Stomach (tissue), 9 donors: ENCODE data around the gene TREML1. TPM values are rescaled to one million over a fixed set of nuclear protein-coding genes. Genes with fewer than 3 reads are reported as not detected.

ENCODE experiments used
- DNase-seq, 2 donors: peaks; one replicate each; pipeline versions ENCODE4 v3.0.0 to v3.0.0-alpha.2; 2013 to 2019
- H3K27ac ChIP-seq, 5 donors: fragments of 200-600 bp in 4 of 5; sonication (generic) in 4 of 5; one replicate each; pipeline ENCODE4 v1.5.1; 2013 to 2019; ENCODE audit warnings: mild to moderate bottlenecking in 1 of 5, moderate library complexity in 1 of 5
- H3K27me3 ChIP-seq, 3 donors: fragments of 200-600 bp; sonication (generic); one replicate each; pipeline ENCODE4 v1.5.1; 2017 to 2019; ENCODE audit warnings: mixed run types in 1 of 3
- H3K36me3 ChIP-seq, 4 donors: fragments of 200-600 bp; sonication (generic); 1 replicate in 3 of 4; 2 replicates in 1 of 4; pipeline ENCODE4 v1.5.1; 2016 to 2019
- H3K4me1 ChIP-seq, 4 donors: fragments of 200-600 bp; sonication (generic); one replicate each; pipeline ENCODE4 v1.5.1; 2016 to 2019
- H3K4me3 ChIP-seq, 4 donors: fragments of 200-600 bp; sonication (generic) in 3 of 4; one replicate each; pipeline ENCODE4 v1.5.1; 2016 to 2019; ENCODE audit warnings: mild to moderate bottlenecking in 1 of 4
- H3K9me3 ChIP-seq, 4 donors: fragments of 200-600 bp; sonication (generic); one replicate each; pipeline ENCODE4 v1.5.1; 2016 to 2019
- CTCF ChIP-seq, 7 experiments: fragments of 450-650 bp in 4 of 7; fragments of 200-600 bp in 3 of 7; sonication (generic) in 3 of 7; IDR thresholded peaks; one replicate each; pipeline ENCODE4 v1.5.1; 2016 to 2019; ENCODE audit warnings: antibody characterized with exemption in 7 of 7, control low read depth in 2 of 7, mild to moderate bottlenecking in 1 of 7
- EP300 ChIP-seq: sonication (generic); formaldehyde crosslinking; IDR thresholded peaks from one replicate; pipeline ENCODE4 v1.6.1; 2017; ENCODE audit warnings: antibody characterized with exemption
- POLR2A ChIP-seq, 4 donors: fragments of 450-650 bp; IDR thresholded peaks; one replicate each; pipeline ENCODE4 v1.6.1; 2016; ENCODE audit warnings: antibody characterized with exemption in 4 of 4, control low read depth in 2 of 4, mild to moderate bottlenecking in 1 of 4, moderate library complexity in 1 of 4
- POLR2AphosphoS5 ChIP-seq, 3 donors: sonication (generic); formaldehyde crosslinking; IDR thresholded peaks; one replicate each; pipeline ENCODE4 v1.6.1; 2016; ENCODE audit warnings: antibody characterized with exemption in 3 of 3
- WGBS, 5 donors: extraction: QIAGEN DNeasy Blood & Tissue Kit in 3 of 5; methylation state at CpG; one replicate each; pipeline versions ENCODE4 v1.1.5 to v1.1.7; 2013 to 2018; 5-methylcytosine and 5-hydroxymethylcytosine counted together
- intact Hi-C: fragments of 100-400 bp; cut with DNase I; formaldehyde crosslinking; loops from one replicate; pipeline ENCODE4 v1.15.1; 2023; ENCODE audit warnings: low total_unique reads
- polyA plus RNA-seq, 3 donors: library from polyadenylated mRNA; stranded (reverse); fragments of 200-250 nt; gene quantifications; one replicate each; pipeline ENCODE4 v1.2.3, GENCODE V29; 2013
- total RNA-seq, 5 donors: library from RNA; depleted of rRNA; stranded (reverse); fragments of >200 nt; gene quantifications; one replicate each; pipeline versions ENCODE4 v1.1.0 to v1.2.3, GENCODE V29; 2014 to 2016
- donor health status: healthy with polysubstance abuse.
- donor health status: Bipolar disorder and iron deficiency.
- donor health status: healthy.

TREML1 gene
- total and polyA plus RNA-seq, 8 donors: not detected

- Histone ChIP-seq H3K27ac (no peak overlapping the region), H3K4me3 (no peak overlapping the region), H3K9me3 (no peaks in the 10 kb centered on the region), H3K27me3 (no peaks in the 10 kb centered on the region), H3K36me3 (peaks cover 0 to 22% (median 20%) of the 10 kb centered on the region in 4 donors), H3K4me1 (no peaks in the 10 kb centered on the region)
- 60 to 70% (median 64%) methylated on average over 2 of the region's 2 CpGs for WGBS, 5 donors
- no peak for DNase-seq
- TF ChIP-seq POLR2A (IDR thresholded peaks at IDR 0.05) (no peak), POLR2AphosphoS5 (IDR thresholded peaks at IDR 0.05) (no peak), EP300 (no peak), CTCF (IDR thresholded peaks at IDR 0.05) (no peak)
- intact Hi-C loops: no loop called here
Observed at GRCh38 chr6:41132254-41132653, 21.9 kb downstream of the TREML1 start.

GRCh38 chr6:41125282-41125681 is 28.9 kb downstream of the TREML1 start:
- no peak for DNase-seq
- H3K4me1 ChIP-seq: no peaks in the 10 kb centered on the region
- WGBS, 5 donors: 91 to 99% (median 98%) methylated on average over 3 of the region's 3 CpGs
- H3K27me3 ChIP-seq: no peaks in the 10 kb centered on the region
- H3K27ac ChIP-seq: no peak overlapping the region
- no peak for TF ChIP-seq EP300
- peaks cover 0 to 39% (median 30%) of the 10 kb centered on the region in 4 donors for H3K36me3 ChIP-seq
- no peaks in the 10 kb centered on the region for H3K9me3 ChIP-seq
- no peak overlapping the region for H3K4me3 ChIP-seq
- intact Hi-C loops: no loop called here

- intact Hi-C loops: no loop called here
- 96 to 100% (median 97%) methylated on average over 1 of the region's 1 CpG for WGBS, 5 donors
- no peak overlapping the region for H3K4me3 ChIP-seq
- DNase-seq: no peak
- no peaks in the 10 kb centered on the region for H3K27me3 ChIP-seq
- no peaks in the 10 kb centered on the region for H3K9me3 ChIP-seq
- H3K27ac ChIP-seq: no peak overlapping the region
- TF ChIP-seq POLR2A (IDR thresholded peaks at IDR 0.05): no peak
- TF ChIP-seq CTCF (IDR thresholded peaks at IDR 0.05): no peak
- no peak for TF ChIP-seq POLR2AphosphoS5 (IDR thresholded peaks at IDR 0.05)
- no peak for TF ChIP-seq EP300
- no peaks in the 10 kb centered on the region for H3K4me1 ChIP-seq
- peaks cover 0 to 40% (median 30%) of the 10 kb centered on the region in 4 donors for H3K36me3 ChIP-seq
Observed at GRCh38 chr6:41122918-41123317, 31.2 kb downstream of the TREML1 start.

GRCh38 chr6:41122373-41122772 is 31.8 kb downstream of the TREML1 start:
- peaks cover 0 to 40% (median 30%) of the 10 kb centered on the region in 4 donors for H3K36me3 ChIP-seq
- no peak overlapping the region for H3K4me3 ChIP-seq
- 94 to 100% (median 100%) methylated on average over 1 of the region's 1 CpG for WGBS, 5 donors
- no peak for TF ChIP-seq POLR2AphosphoS5 (IDR thresholded peaks at IDR 0.05)
- no peak for TF ChIP-seq EP300
- no peak for TF ChIP-seq POLR2A (IDR thresholded peaks at IDR 0.05)
- TF ChIP-seq CTCF (IDR thresholded peaks at IDR 0.05): no peak
- intact Hi-C loops: no loop called here
- no peak for DNase-seq
- H3K27ac ChIP-seq: no peak overlapping the region
- H3K4me1 ChIP-seq: no peaks in the 10 kb centered on the region
- no peaks in the 10 kb centered on the region for H3K27me3 ChIP-seq
- no peaks in the 10 kb centered on the region for H3K9me3 ChIP-seq

- Histone ChIP-seq H3K27me3 (no peaks in the 10 kb centered on the region), H3K4me1 (no peaks in the 10 kb centered on the region), H3K9me3 (no peaks in the 10 kb centered on the region), H3K36me3 (peaks cover 0 to 40% (median 26%) of the 10 kb centered on the region in 4 donors), H3K27ac (no peak overlapping the region), H3K4me3 (no peak overlapping the region)
- intact Hi-C loops: no loop called here
- 91 to 100% (median 100%) methylated on average over 1 of the region's 1 CpG for WGBS, 5 donors
- no peak for DNase-seq
- TF ChIP-seq POLR2A (IDR thresholded peaks at IDR 0.05) (no peak), CTCF (IDR thresholded peaks at IDR 0.05) (no peak)
Observed at GRCh38 chr6:41120058-41120457, 34.1 kb downstream of the TREML1 start.
